PC-9 (cell line): Measurements from ENCODE around the gene FGD5. TPM values are rescaled to one million over a fixed set of nuclear protein-coding genes. Genes with fewer than 3 reads are reported as not detected.

Experiments
- BruUV-seq: library from RNA; stranded (reverse); fragments of 400-500 nt; replicated peaks from 2 replicates; lab custom pipeline; 2021; lab: Mats Ljungman, UMichigan
- CTCF ChIA-PET: fragments of 300-600 bp; sonication (Branson Sonifier 250); formaldehyde crosslinking; loops from one replicate; lab custom pipeline; 2022; ENCODE audit warnings: antibody characterized with exemption; lab: Charles Lee
- POLR2A ChIA-PET: fragments of 300-600 bp; sonication (Branson Sonifier 250); formaldehyde crosslinking; loops from one replicate; lab custom pipeline; 2022; ENCODE audit warnings: antibody characterized with exemption; ENCODE audit not compliant: unreplicated experiment; lab: Charles Lee
- DNase-seq, 2 experiments: peaks; one replicate each; pipeline versions ENCODE4 v3.0.0 to v3.0.0-alpha.2; 2015 to 2022; ENCODE audit warnings: mixed read lengths in 1 of 2
- H2AFZ ChIP-seq: fragments of 200-600 bp; sonication (generic); 2 replicates; pipeline ENCODE4 v1.8.1; 2017; ENCODE audit warnings: antibody characterized with exemption
- H3F3A ChIP-seq: fragments of 200-600 bp; sonication (generic); 2 replicates; pipeline ENCODE4 v1.8.1; 2017; ENCODE audit warnings: antibody characterized with exemption, mild to moderate bottlenecking, low read depth; ENCODE audit not compliant: insufficient read depth
- H3K27ac ChIP-seq: fragments of 200-600 bp; sonication (generic); 2 replicates; pipeline ENCODE4 v1.6.1; 2016; ENCODE audit warnings: mixed run types
- H3K27me3 ChIP-seq: fragments of 200-600 bp; sonication (generic); 2 replicates; pipeline ENCODE4 v1.6.1; 2016; ENCODE audit warnings: low read depth, mixed run types; ENCODE audit not compliant: insufficient read depth
- H3K36me3 ChIP-seq: fragments of 200-600 bp; sonication (generic); 2 replicates; pipeline ENCODE4 v1.6.1; 2016; ENCODE audit warnings: low read depth, mixed run types
- H3K4me1 ChIP-seq: fragments of 200-600 bp; sonication (generic); replicated peaks from 2 replicates; pipeline ENCODE4 v1.6.1; 2016; ENCODE audit warnings: mixed run types; ENCODE audit not compliant: insufficient read depth
- H3K4me2 ChIP-seq: fragments of 200-600 bp; sonication (generic); 2 replicates; pipeline ENCODE4 v1.6.1; 2017; ENCODE audit warnings: mixed run types
- H3K4me3 ChIP-seq: fragments of 200-600 bp; sonication (generic); 2 replicates; pipeline ENCODE4 v1.6.1; 2016; ENCODE audit warnings: mixed run types
- H3K79me2 ChIP-seq: fragments of 200-600 bp; sonication (generic); 2 replicates; pipeline ENCODE4 v1.6.1; 2017; ENCODE audit warnings: low read depth, mixed run types
- H3K9me2 ChIP-seq: fragments of 200-600 bp; sonication (generic); 2 replicates; pipeline ENCODE4 v1.8.1; 2017; ENCODE audit warnings: mild to moderate bottlenecking; ENCODE audit not compliant: insufficient read depth
- H3K9me3 ChIP-seq: fragments of 200-600 bp; sonication (generic); 2 replicates; pipeline ENCODE4 v1.8.1; 2016; ENCODE audit warnings: low read depth; ENCODE audit not compliant: insufficient read depth
- H4K20me1 ChIP-seq: fragments of 200-600 bp; sonication (generic); 2 replicates; pipeline ENCODE4 v1.8.1; 2017; ENCODE audit not compliant: insufficient read depth
- CTCF ChIP-seq: fragments of 200-600 bp; sonication (generic); conservative IDR thresholded peaks from 2 replicates; pipeline ENCODE4 v1.6.1; 2017; ENCODE audit warnings: mixed run types, antibody characterized with exemption, mild to moderate bottlenecking, moderate library complexity
- EZH2 ChIP-seq: fragments of 200-600 bp; sonication (generic); IDR thresholded peaks from 2 replicates; pipeline ENCODE4 v1.8.0; 2017; ENCODE audit warnings: antibody characterized with exemption, low read depth
- intact Hi-C: fragments of 100-400 bp; cut with micrococcal nuclease; formaldehyde crosslinking; loops from one replicate; pipeline ENCODE4 v1.10.0; 2022; ENCODE audit not compliant: unreplicated experiment
- total RNA-seq: library from RNA; stranded (reverse); gene quantifications from 2 replicates; pipeline ENCODE4 v1.2.3, GENCODE V29; 2021

FGD5 gene
- total RNA-seq, 1 experiment from 2014 or later, result not detected

GRCh38 chr3:14814411-14814871 is 4.3 kb upstream of the FGD5 start:
- ChIA-PET CTCF (no interaction called here), POLR2A (no interaction called here)
- H3K79me2 ChIP-seq, result no peaks in the 10 kb centered on the region
- H4K20me1 ChIP-seq, result no peaks in the 10 kb centered on the region
- H3K4me2 ChIP-seq, result no peak overlapping the region
- H3K27ac ChIP-seq, result no peak overlapping the region
- no peak overlapping the region for H3K4me3 ChIP-seq
- H3F3A ChIP-seq, result no peaks in the 10 kb centered on the region
- no TSS peak for BruUV-seq
- H3K4me1 ChIP-seq, result no peaks in the 10 kb centered on the region
- intact Hi-C loops, result no loop called here
- no peaks in the 10 kb centered on the region for H3K36me3 ChIP-seq
- no peaks in the 10 kb centered on the region for H3K9me2 ChIP-seq
- TF ChIP-seq CTCF (no peak), EZH2 (no peak)
- no peak overlapping the region for H2AFZ ChIP-seq
- no peaks in the 10 kb centered on the region for H3K9me3 ChIP-seq
- no peak for DNase-seq
- peaks cover 12% of the 10 kb centered on the region; the same call in 1 of the 2 replicates for H3K27me3 ChIP-seq

DNA sequence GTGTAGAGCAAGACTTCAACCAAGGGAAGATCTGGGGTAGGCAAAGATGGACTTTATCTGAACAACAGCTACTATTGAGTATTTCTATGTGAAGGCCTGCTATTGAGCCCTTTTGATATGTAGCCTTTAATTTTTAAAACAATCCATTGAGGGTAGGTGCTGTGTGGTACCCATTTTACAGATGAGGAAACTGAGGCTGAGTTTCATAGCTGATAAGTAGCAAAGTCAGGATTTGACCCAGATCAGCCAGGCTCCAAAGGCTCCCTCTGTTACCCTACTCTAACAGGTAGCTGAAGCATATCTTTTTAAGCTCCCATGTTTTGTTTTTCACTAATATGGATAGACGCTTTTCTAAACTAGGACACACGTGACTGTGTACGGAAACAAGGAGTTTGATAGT is 2.4 kb upstream of the FGD5 start:
- no peak overlapping the region for H2AFZ ChIP-seq
- no peaks in the 10 kb centered on the region for H3K9me3 ChIP-seq
- no TSS peak for BruUV-seq
- H4K20me1 ChIP-seq, result no peaks in the 10 kb centered on the region
- peaks cover 22% of the 10 kb centered on the region; the same call in 1 of the 2 replicates for H3K27me3 ChIP-seq
- no peaks in the 10 kb centered on the region for H3K79me2 ChIP-seq
- ChIA-PET CTCF (no interaction called here), POLR2A (no interaction called here)
- no peaks in the 10 kb centered on the region for H3K36me3 ChIP-seq
- no peaks in the 10 kb centered on the region for H3F3A ChIP-seq
- H3K4me1 ChIP-seq, result no peaks in the 10 kb centered on the region
- H3K4me3 ChIP-seq, result no peak overlapping the region
- no peak for DNase-seq
- intact Hi-C loops, result no loop called here
- no peak overlapping the region for H3K4me2 ChIP-seq
- H3K9me2 ChIP-seq, result no peaks in the 10 kb centered on the region
- no peak for TF ChIP-seq CTCF
- H3K27ac ChIP-seq, result no peak overlapping the region

DNA sequence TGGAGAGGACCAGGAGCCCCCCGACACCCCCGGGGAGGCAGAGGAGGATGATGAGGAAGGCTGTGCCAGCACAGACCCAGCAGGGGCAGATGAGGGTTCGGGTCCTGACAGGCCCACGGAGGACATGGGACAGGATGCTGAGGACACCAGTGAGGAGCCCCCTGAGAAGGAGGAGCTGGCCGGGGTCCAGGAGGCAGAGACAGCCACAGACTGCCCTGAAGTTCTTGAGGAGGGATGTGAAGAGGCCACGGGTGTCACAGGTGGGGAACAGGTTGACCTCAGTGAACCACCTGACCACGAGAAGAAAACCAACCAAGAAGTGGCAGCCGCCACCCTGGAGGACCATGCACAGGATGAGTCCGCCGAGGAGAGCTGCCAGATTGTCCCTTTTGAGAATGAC is 909 bp downstream of the FGD5 start:
- H3K9me2 ChIP-seq, result no peaks in the 10 kb centered on the region
- no peak overlapping the region for H2AFZ ChIP-seq
- no TSS peak for BruUV-seq
- no peak overlapping the region for H3K4me3 ChIP-seq
- H3F3A ChIP-seq, result no peaks in the 10 kb centered on the region
- TF ChIP-seq EZH2 (no peak), CTCF (no peak)
- POLR2A ChIA-PET, result no interaction called here
- no peak overlapping the region for H3K27ac ChIP-seq
- CTCF ChIA-PET, result no interaction called here
- no peaks in the 10 kb centered on the region for H3K79me2 ChIP-seq
- peaks cover 30% of the 10 kb centered on the region for H3K27me3 ChIP-seq
- no peaks in the 10 kb centered on the region for H3K36me3 ChIP-seq
- intact Hi-C loops, result no loop called here
- H3K4me1 ChIP-seq, result no peaks in the 10 kb centered on the region
- H3K9me3 ChIP-seq, result no peaks in the 10 kb centered on the region
- no peak for DNase-seq
- H3K4me2 ChIP-seq, result no peak overlapping the region
- H4K20me1 ChIP-seq, result no peaks in the 10 kb centered on the region
